Nephron (organoid): ENCODE results near the gene CYB561D1.
A peak's percentile ranks its signal among the peaks of the same experiment; 100 is the strongest.
"Not testable (repeated sequence)": the region's sequence is repeated elsewhere in the genome, so short reads cannot be mapped to it uniquely, and the experiment has no call there.

Experiments
- H3K27ac Mint-ChIP-seq, 3 experiments: 2 replicates each; pipeline ENCODE4 v1.8.0; 2020; ENCODE audit warnings: mixed read lengths in 3 of 3, mild to moderate bottlenecking in 2 of 3, moderate library complexity in 1 of 3
- H3K27me3 Mint-ChIP-seq: 2 replicates; pipeline ENCODE4 v1.8.0; 2021; ENCODE audit warnings: low read depth, mild to moderate bottlenecking, moderate library complexity, mixed read lengths
- H3K36me3 Mint-ChIP-seq: 2 replicates; pipeline ENCODE4 v1.8.0; 2020; ENCODE audit warnings: low read depth, mixed read lengths
- H3K4me1 Mint-ChIP-seq: 2 replicates; pipeline ENCODE4 v1.8.0; 2020; ENCODE audit warnings: mixed read lengths
- H3K4me3 Mint-ChIP-seq, 3 experiments: 2 replicates each; pipeline ENCODE4 v1.8.0; 2020; ENCODE audit warnings: mild to moderate bottlenecking in 3 of 3, mixed read lengths in 3 of 3, moderate library complexity in 2 of 3
- H3K9me3 Mint-ChIP-seq: 2 replicates; pipeline ENCODE4 v1.8.0; 2020; ENCODE audit warnings: mixed read lengths
- TF ChIP-seq, protein P1 (sequence below), 3 experiments: fragments of 200-600 bp; sonication (generic); IDR thresholded peaks; one replicate each; pipeline ENCODE4 v1.5.0; 2021; ENCODE audit warnings: antibody characterized with exemption in 3 of 3; ENCODE audit not compliant: unreplicated experiment in 3 of 3

Gene CYB561D1, protein sequence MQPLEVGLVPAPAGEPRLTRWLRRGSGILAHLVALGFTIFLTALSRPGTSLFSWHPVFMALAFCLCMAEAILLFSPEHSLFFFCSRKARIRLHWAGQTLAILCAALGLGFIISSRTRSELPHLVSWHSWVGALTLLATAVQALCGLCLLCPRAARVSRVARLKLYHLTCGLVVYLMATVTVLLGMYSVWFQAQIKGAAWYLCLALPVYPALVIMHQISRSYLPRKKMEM

DNA sequence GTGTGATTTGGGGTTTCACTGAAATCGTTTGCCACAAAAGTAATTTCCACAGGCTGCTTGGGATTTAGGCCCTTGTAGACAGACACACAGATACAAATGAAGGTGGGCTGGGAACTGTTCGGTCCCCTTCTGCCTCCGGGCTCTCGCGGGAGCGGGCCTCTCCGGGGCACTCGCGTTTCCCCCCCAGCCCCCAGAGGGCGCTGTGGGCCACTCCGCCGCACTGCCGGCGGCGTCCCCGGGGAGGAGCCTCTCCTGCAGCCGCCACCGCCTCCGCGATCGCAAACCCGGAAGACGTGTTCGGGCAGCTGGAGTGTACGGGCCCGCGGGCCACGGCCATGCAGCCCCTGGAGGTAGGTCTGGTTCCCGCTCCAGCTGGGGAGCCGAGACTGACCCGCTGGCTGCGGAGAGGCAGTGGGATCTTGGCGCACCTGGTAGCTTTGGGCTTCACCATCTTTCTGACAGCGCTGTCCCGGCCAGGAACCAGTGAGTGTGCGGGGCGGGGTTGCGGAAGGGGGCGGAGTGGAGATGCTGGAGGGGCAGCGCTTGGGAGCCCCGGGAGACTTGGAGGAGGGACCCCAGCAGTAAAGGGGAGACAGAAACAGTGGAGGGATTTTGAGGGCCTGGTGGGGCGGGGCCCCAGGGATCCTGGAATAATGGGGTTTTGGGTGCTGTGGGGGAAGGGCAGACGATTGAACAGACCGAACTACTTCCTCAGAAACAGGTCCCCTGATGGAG, at the start of gene CYB561D1:
TSS of gene CYB561D1 (plus strand) at position 290 of the 735 bp plus-strand sequence. CDS start at position 336, 46 bp downstream.
- Mint-ChIP-seq H3K27ac (peak within 1 kb of the TSS in 2 of 3 experiments; percentile 60 to 66), H3K9me3 (no peaks in the 10 kb centered on the region), H3K27me3 (no peaks in the 10 kb centered on the region), H3K36me3 (peaks cover 22% of the 10 kb centered on the region), H3K4me3 (peak within 1 kb of the TSS; percentile 92 to 94 (median 92)), H3K4me1 (peaks cover 51% of the 10 kb centered on the region)
- TF ChIP-seq, protein P1, sequence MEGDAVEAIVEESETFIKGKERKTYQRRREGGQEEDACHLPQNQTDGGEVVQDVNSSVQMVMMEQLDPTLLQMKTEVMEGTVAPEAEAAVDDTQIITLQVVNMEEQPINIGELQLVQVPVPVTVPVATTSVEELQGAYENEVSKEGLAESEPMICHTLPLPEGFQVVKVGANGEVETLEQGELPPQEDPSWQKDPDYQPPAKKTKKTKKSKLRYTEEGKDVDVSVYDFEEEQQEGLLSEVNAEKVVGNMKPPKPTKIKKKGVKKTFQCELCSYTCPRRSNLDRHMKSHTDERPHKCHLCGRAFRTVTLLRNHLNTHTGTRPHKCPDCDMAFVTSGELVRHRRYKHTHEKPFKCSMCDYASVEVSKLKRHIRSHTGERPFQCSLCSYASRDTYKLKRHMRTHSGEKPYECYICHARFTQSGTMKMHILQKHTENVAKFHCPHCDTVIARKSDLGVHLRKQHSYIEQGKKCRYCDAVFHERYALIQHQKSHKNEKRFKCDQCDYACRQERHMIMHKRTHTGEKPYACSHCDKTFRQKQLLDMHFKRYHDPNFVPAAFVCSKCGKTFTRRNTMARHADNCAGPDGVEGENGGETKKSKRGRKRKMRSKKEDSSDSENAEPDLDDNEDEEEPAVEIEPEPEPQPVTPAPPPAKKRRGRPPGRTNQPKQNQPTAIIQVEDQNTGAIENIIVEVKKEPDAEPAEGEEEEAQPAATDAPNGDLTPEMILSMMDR (IDR thresholded peaks at IDR 0.05; ENCODE audit: unreplicated experiment in 3 of 3): peak; percentile 95 to 97 (median 95)

DNA sequence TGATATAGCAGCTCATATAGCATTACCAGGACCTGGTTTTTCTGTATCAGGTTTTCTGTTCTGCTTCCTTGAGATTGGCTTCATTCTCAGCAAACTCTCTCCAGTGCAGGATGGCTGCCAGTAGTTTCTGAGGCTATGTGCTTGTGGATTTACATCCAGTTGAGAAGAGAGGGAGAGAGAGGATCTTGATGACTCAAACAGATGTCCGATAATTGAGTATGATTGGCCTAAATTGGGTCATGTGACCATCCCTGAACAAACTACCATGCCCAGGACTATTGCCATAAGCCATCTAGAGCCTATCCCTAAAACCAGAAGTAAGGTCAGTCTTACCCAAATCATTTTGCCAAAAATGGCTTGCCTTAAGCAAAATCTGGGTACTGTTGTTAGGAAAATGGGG, 49.5 kb upstream of the CYB561D1 start:
- H3K27ac Mint-ChIP-seq: no peak overlapping the region
- TF ChIP-seq, protein P1 (IDR thresholded peaks at IDR 0.05; ENCODE audit: unreplicated experiment in 3 of 3): no peak
- H3K36me3 Mint-ChIP-seq: no peaks in the 10 kb centered on the region
- no peaks in the 10 kb centered on the region for H3K4me1 Mint-ChIP-seq
- H3K4me3 Mint-ChIP-seq: no peak overlapping the region
- H3K27me3 Mint-ChIP-seq: peaks cover 25% of the 10 kb centered on the region
- H3K9me3 Mint-ChIP-seq: no peaks in the 10 kb centered on the region

DNA sequence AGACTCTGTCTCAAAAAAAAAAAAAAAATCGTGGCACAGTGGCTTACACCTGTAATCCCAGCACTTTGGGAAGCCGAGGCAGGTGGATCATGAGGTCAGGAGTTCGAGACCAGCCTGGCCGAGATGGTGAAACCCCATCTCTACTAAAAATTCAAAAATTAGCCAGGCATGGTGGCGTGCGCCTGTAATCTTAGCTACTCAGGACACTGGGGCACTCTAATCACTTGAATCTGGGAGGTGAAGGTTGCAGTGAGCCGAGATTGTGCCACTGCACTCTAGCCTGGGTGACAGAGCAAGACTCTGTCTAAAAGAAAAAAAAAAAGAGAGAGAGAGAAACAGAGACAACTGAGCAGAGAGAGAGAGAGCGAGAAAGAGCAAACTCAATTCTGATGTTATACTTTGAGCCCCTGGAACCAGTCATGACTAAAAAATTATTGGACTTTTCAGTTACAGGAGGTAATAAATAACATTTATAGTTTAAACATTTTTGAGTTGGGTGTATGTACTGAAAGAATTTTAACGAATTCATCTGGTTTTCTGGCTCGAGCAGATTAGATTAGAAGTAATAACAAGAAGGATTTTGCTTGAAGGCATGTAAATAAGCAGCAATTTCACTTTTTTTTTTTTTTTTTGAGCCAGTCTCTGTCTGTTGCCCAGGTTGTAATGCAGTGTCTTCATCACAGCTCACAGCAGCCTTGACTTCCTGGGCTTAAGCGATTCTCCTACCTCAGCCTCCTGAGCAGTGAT, 47.8 kb upstream of the CYB561D1 start:
- not testable (repeated sequence) for H3K4me1 Mint-ChIP-seq, H3K36me3 Mint-ChIP-seq, H3K9me3 Mint-ChIP-seq, H3K27ac Mint-ChIP-seq, H3K4me3 Mint-ChIP-seq
- peaks cover 43% of the 10 kb centered on the region for H3K27me3 Mint-ChIP-seq

DNA sequence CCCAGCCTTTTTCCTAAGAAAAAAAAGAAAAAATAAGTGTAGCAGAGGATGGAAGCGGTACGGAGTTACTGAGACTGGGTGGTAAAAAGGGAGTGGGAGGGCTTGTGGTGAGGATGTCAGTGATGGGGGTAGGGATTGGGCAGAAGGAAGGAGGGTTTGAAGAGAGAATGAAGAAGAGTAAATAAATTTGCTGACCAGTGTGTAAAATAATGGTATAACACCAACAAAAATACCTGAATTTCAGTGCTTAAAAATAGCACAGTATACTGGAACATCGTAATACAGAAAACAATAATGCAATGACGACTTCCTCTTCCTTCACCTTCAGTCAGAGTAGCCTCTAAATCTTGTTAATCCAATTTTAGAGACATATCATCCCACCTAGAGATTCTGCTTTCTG, 46.4 kb upstream of the CYB561D1 start:
- H3K36me3 Mint-ChIP-seq: no peaks in the 10 kb centered on the region
- peaks cover 44% of the 10 kb centered on the region for H3K27me3 Mint-ChIP-seq
- H3K4me3 Mint-ChIP-seq: no peak overlapping the region
- TF ChIP-seq, protein P1 (IDR thresholded peaks at IDR 0.05; ENCODE audit: unreplicated experiment in 3 of 3): no peak
- no peak overlapping the region for H3K27ac Mint-ChIP-seq
- no peaks in the 10 kb centered on the region for H3K4me1 Mint-ChIP-seq
- H3K9me3 Mint-ChIP-seq: peaks cover 7% of the 10 kb centered on the region

DNA sequence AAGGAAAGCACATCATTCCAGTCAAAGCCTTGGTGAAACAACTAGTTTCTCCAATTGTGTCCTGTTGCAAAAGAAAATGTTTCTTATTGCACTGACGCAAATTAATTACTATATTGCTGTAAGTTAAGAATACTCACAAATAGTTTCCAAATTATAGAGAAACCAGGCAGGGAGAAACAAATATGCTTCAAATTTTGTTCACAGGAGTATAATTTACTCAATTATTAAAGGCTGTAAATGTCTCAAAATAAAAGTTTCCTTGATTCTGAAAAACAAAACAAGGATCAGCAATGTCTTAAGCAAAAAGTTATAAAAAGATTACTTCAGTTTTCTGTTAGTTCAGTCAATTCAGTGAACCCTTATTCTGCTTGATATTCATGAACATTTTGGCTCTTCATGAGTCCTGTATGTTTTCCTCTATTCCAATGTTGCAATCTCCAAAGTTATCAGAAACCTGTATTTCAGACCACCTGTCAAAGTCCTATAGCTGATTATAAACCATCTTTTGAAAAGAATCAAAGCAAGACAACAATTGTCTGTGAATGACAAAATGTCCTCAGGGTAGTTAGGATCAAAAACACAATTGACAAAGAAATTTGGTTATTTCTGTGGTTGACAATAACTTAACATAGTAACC, 39.3 kb upstream of the CYB561D1 start:
- no peak overlapping the region for H3K27ac Mint-ChIP-seq
- H3K36me3 Mint-ChIP-seq: no peaks in the 10 kb centered on the region
- H3K27me3 Mint-ChIP-seq: peaks cover 40% of the 10 kb centered on the region
- H3K4me3 Mint-ChIP-seq: no peak overlapping the region
- no peaks in the 10 kb centered on the region for H3K4me1 Mint-ChIP-seq
- peaks cover 31% of the 10 kb centered on the region for H3K9me3 Mint-ChIP-seq
- TF ChIP-seq, protein P1 (IDR thresholded peaks at IDR 0.05; ENCODE audit: unreplicated experiment in 3 of 3): no peak

DNA sequence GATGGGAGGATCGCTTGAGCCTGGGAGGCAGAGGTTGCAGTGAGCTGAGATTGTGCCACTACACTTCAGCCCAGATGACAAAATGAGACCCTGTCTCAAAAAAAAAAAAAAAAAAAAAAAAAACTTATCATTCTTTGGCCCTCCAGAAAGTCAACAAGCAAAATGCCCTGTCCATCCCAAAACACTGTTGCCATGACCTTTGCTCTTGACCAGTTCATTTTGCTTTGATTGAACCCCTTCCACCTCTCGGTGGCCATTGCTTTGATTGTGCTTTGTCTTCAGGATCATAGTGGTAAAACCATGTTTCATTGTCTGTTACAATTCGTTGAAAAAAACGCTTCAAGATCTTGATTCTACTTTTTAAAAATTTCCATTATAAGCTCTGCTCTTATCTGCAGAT, 36.1 kb upstream of the CYB561D1 start:
- no peaks in the 10 kb centered on the region for H3K36me3 Mint-ChIP-seq
- H3K4me3 Mint-ChIP-seq: no peak overlapping the region
- H3K27me3 Mint-ChIP-seq: peaks cover 54% of the 10 kb centered on the region
- TF ChIP-seq, protein P1 (IDR thresholded peaks at IDR 0.05; ENCODE audit: unreplicated experiment in 3 of 3): no peak
- peaks cover 26% of the 10 kb centered on the region for H3K9me3 Mint-ChIP-seq
- no peaks in the 10 kb centered on the region for H3K4me1 Mint-ChIP-seq
- H3K27ac Mint-ChIP-seq: no peak overlapping the region
